ENCODE results near the gene MAP6. TPM values are rescaled to one million over a fixed set of nuclear protein-coding genes. Genes with fewer than 3 reads are reported as not detected.

The MAP6 gene
- 20.9 TPM for polyA plus RNA-seq (2013, experiment 1 of 4)
- 18.4 TPM for polyA plus RNA-seq (2013, experiment 2 of 4)
- polyA plus RNA-seq (2013, experiment 3 of 4) = 22.4 TPM
- 30.6 TPM for polyA plus RNA-seq (2013, experiment 4 of 4)

DNA sequence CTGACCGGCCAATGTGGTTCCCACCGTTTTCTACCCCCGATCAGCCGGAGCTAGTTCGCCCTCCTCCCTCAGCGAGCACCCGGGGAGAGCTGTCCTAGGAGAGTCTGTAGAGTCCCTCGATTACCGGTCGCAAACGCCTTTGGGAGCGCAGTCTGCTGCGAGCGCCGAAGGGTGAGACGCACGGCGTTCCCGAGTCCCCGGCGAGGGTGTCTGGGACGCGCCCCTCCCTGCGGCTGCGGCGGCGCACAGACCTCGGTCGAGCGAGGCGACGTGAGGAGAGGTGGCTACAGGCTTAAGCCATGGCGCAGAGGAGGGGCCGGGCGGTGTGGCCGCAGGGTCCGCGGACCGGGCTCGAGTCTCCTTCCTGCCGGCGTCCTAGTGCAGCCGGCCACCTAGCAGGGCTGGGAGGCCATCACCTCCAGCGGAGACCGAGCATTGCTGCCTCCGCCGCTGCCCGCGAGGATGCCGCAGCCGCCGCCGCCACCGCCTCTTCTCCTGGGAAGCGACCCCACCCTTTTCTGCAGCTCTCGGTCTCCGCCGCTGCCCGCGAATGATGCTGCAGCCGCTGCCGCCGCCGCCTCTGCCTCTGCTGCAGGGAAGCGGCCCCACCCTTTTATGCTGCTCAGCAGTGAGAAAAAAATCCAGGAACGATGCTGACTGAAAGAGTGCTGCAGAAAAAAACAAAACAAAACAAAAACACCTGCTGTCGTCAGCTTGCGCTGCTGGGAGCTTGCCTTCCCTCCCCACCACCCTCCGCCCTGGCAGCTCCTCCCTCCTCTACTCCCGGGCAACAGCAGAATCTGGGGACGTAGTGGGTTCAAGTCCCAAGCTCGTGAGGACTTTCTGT is at the start of gene MAP6:
Gene MAP6, minus strand, starts transcription at position 588 of the 847 bp plus-strand sequence. CDS start 669 bp downstream, outside the sequence.
- 2 to 3% methylated on average over 72 of the region's 72 CpGs for WGBS, 2 experiments
- Histone ChIP-seq H3K4me1 (ENCODE audit: control insufficient read depth, insufficient read depth, low read length) (peaks cover 24% of the 10 kb centered on the region), H3K27ac (ENCODE audit: insufficient read depth, low read depth, low read length, poor library complexity, severe bottlenecking) (no peak within 1 kb of the TSS), H3K9me3 (ENCODE audit: control insufficient read depth, low read length) (no peaks in the 10 kb centered on the region), H3K27me3 (ENCODE audit: control insufficient read depth, insufficient read depth, low read length, poor library complexity, severe bottlenecking) (peaks cover 73% of the 10 kb centered on the region), H3K36me3 (ENCODE audit: control insufficient read depth, insufficient read depth, low read length) (no peaks in the 10 kb centered on the region), H3K4me3 (ENCODE audit: insufficient read depth, low read depth, low read length) (peak within 1 kb of the TSS; percentile 56)

DNA sequence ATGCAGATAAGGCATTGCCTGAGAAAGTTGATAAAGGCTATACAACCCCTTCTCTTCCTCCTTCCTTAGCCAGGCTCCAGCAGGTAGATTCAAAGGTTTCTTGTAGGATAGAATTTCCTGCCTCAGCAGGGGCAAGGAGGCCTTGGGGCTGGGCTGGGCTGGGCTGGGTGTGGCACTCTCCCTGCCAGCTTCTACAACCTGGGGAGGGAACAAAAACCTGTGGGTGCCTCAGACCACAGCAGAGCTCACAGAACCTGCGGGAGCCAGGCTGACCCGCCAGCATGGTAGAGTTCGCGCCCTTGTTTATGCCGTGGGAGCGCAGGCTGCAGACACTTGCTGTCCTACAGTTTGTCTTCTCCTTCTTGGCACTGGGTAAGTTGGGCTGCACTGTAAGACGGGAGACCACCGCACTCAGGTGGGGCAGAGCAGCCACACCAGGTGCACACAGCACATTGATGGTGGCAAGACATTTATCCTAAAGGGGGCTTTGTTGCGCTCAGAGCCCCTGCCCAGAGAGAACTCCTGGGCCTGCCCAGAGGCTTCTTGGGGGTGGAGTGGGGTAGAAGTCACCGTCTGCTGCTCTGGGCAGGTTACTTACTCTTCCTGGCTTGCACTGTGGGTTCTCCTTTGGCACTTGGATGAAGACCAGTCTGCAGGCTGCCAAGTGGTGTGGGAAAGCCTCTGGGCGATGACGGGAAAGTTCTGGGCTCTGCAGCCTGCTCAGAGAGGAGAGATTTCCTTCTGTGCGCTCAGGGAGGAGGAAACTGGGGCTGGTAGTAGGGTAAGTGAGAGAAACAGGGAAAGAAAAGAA is 49.0 kb upstream of the MAP6 start, which contains the start of gene MOGAT2:
Gene MOGAT2, plus strand, starts transcription at position 231 of the 811 bp plus-strand sequence. Its CDS starts 51 bp downstream, at position 282.
- no peak within 1 kb of the TSS for H3K27ac ChIP-seq (ENCODE audit: insufficient read depth, low read depth, low read length, poor library complexity, severe bottlenecking)
- no peaks in the 10 kb centered on the region for H3K36me3 ChIP-seq (ENCODE audit: control insufficient read depth, insufficient read depth, low read length)
- peaks cover 2% of the 10 kb centered on the region for H3K27me3 ChIP-seq (ENCODE audit: control insufficient read depth, insufficient read depth, low read length, poor library complexity, severe bottlenecking)
- peaks cover 3% of the 10 kb centered on the region for H3K4me1 ChIP-seq (ENCODE audit: control insufficient read depth, insufficient read depth, low read length)
- WGBS, 2 experiments = 86 to 91% methylated on average over 13 of the region's 13 CpGs
- no peaks in the 10 kb centered on the region for H3K9me3 ChIP-seq (ENCODE audit: control insufficient read depth, low read length)
- no peak within 1 kb of the TSS for H3K4me3 ChIP-seq (ENCODE audit: insufficient read depth, low read depth, low read length)

DNA sequence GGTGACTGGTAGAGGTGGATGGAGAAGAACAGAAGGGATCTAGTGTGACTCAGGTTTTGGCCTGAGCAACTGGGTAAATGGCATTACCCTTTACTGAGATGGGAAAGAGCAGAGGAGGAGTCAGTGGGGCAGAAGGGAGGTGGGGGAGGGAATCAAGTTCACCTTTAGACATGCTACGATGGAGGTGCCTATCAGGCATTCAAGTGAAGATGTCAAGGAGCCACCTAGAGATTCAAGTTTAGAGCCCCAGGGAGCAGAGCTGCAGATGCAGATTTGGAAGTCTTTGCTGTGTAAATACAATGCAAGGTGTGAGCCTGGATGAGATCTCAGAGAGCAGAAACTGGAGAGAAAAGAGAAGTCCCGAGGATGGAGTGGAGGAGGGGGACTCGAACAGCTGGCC is 47.8 kb upstream of the MAP6 start:
- Histone ChIP-seq H3K36me3 (ENCODE audit: control insufficient read depth, insufficient read depth, low read length) (no peaks in the 10 kb centered on the region), H3K27me3 (ENCODE audit: control insufficient read depth, insufficient read depth, low read length, poor library complexity, severe bottlenecking) (peaks cover 5% of the 10 kb centered on the region), H3K4me1 (ENCODE audit: control insufficient read depth, insufficient read depth, low read length) (peaks cover under 1% of the 10 kb centered on the region), H3K27ac (ENCODE audit: insufficient read depth, low read depth, low read length, poor library complexity, severe bottlenecking) (no peak overlapping the region), H3K9me3 (ENCODE audit: control insufficient read depth, low read length) (no peaks in the 10 kb centered on the region), H3K4me3 (ENCODE audit: insufficient read depth, low read depth, low read length) (no peak overlapping the region)
- 61 to 63% methylated on average over 3 of the region's 3 CpGs for WGBS, 2 experiments

DNA sequence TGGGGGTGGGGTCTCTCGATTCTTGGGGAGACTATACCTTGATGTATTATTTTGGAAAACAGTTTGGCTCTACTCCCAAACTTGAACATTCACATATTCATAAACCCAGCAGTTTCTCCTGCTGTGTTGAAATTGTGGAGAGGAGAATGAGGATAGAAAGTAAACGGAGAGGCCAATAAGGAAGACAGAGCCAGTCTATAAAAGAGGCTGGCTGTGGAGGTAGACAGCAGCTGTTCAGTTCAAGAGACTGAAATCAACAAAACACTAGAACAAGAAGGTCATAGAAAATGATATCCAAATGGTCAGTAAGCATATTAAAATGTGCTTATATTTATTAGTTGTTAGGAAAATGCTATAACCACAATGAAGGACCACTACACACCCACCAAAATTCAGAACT is 46.9 kb upstream of the MAP6 start:
- Histone ChIP-seq H3K27ac (ENCODE audit: insufficient read depth, low read depth, low read length, poor library complexity, severe bottlenecking) (no peak overlapping the region), H3K36me3 (ENCODE audit: control insufficient read depth, insufficient read depth, low read length) (no peaks in the 10 kb centered on the region), H3K4me1 (ENCODE audit: control insufficient read depth, insufficient read depth, low read length) (no peaks in the 10 kb centered on the region), H3K9me3 (ENCODE audit: control insufficient read depth, low read length) (no peaks in the 10 kb centered on the region), H3K4me3 (ENCODE audit: insufficient read depth, low read depth, low read length) (no peak overlapping the region), H3K27me3 (ENCODE audit: control insufficient read depth, insufficient read depth, low read length, poor library complexity, severe bottlenecking) (peaks cover 5% of the 10 kb centered on the region)
- 82 to 89% methylated on average over 1 of the region's 2 CpGs for WGBS, 2 experiments

DNA sequence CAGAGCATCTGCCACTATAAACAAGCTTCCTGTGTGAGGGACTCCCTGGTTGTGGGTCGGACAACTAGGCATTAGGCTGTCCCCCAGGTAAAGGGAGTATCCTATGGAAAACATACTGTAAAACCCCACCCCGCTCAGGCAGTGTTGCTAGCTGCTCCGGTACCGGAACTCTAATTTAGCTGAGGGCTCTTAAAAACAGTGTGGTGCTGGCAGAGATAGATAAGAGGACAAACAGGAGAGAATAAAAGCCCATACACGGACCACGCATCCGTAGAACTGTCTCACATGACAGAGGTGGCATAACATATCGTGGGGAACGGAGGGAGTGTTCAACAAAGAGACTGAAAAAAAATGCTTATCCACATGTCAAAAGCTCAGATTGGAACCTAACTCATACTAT is 45.4 kb upstream of the MAP6 start:
- peaks cover 5% of the 10 kb centered on the region for H3K27me3 ChIP-seq (ENCODE audit: control insufficient read depth, insufficient read depth, low read length, poor library complexity, severe bottlenecking)
- H3K36me3 ChIP-seq (ENCODE audit: control insufficient read depth, insufficient read depth, low read length) = no peaks in the 10 kb centered on the region
- no peaks in the 10 kb centered on the region for H3K9me3 ChIP-seq (ENCODE audit: control insufficient read depth, low read length)
- no peak overlapping the region for H3K4me3 ChIP-seq (ENCODE audit: insufficient read depth, low read depth, low read length)
- no peak overlapping the region for H3K27ac ChIP-seq (ENCODE audit: insufficient read depth, low read depth, low read length, poor library complexity, severe bottlenecking)
- no peaks in the 10 kb centered on the region for H3K4me1 ChIP-seq (ENCODE audit: control insufficient read depth, insufficient read depth, low read length)
- 92 to 95% methylated on average over 9 of the region's 9 CpGs for WGBS, 2 experiments

DNA sequence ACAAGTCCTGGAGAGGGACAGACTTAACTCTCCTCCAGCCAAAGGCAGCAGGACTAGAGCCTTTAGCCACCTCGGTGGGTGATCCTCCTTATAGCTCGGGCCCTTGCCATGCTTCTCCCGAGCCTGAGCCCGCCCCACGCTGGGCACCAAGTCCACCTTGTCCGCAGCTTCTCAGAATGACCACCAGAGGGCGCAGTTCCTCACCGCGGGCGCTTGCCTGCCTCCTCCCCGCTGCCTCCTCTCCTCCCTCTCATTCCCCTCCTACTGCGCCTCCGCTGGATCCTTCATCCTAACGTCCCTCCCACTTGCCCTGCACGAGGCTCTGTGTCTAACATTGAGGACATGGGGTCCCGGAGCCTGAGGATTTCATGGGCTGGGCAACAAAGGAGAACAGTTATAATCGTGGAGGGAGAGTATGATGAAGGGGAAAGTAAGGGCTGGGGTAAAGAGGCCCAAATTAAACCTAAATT is 37.5 kb upstream of the MAP6 start:
- 11% methylated on average over 17 of the region's 17 CpGs for whole genome bisulfite sequencing, 2 experiments
- H3K9me3 ChIP-seq (ENCODE audit: control insufficient read depth, low read length) = no peaks in the 10 kb centered on the region
- no peaks in the 10 kb centered on the region for H3K27me3 ChIP-seq (ENCODE audit: control insufficient read depth, insufficient read depth, low read length, poor library complexity, severe bottlenecking)
- no peaks in the 10 kb centered on the region for H3K4me1 ChIP-seq (ENCODE audit: control insufficient read depth, insufficient read depth, low read length)
- no peaks in the 10 kb centered on the region for H3K36me3 ChIP-seq (ENCODE audit: control insufficient read depth, insufficient read depth, low read length)
- no peak overlapping the region for H3K27ac ChIP-seq (ENCODE audit: insufficient read depth, low read depth, low read length, poor library complexity, severe bottlenecking)
- H3K4me3 ChIP-seq (ENCODE audit: insufficient read depth, low read depth, low read length) = no peak overlapping the region

DNA sequence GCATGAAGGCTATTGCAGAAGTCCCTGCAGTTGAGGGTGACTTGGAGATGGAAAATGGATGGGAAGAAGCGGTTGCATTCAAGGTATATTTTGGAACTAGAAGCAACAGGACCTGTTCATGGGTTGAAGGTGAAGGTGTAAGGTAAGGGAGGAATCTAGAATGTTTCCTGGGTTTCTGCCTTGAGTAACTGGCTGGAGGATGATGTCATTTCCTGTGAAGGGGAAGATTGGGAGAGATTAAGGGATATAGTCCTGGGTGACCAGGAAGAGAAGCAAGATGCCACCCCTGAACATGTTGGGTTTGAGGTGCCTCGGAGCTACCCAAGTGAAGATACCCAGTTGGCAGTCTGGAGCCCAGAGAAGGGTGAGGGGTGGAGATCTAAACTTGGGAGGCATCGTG is 36.7 kb upstream of the MAP6 start:
- Histone ChIP-seq H3K27ac (ENCODE audit: insufficient read depth, low read depth, low read length, poor library complexity, severe bottlenecking) (no peak overlapping the region), H3K4me3 (ENCODE audit: insufficient read depth, low read depth, low read length) (no peak overlapping the region), H3K9me3 (ENCODE audit: control insufficient read depth, low read length) (no peaks in the 10 kb centered on the region), H3K36me3 (ENCODE audit: control insufficient read depth, insufficient read depth, low read length) (no peaks in the 10 kb centered on the region), H3K27me3 (ENCODE audit: control insufficient read depth, insufficient read depth, low read length, poor library complexity, severe bottlenecking) (no peaks in the 10 kb centered on the region), H3K4me1 (ENCODE audit: control insufficient read depth, insufficient read depth, low read length) (no peaks in the 10 kb centered on the region)
- WGBS, 2 experiments = 89 to 94% methylated on average over 3 of the region's 3 CpGs

DNA sequence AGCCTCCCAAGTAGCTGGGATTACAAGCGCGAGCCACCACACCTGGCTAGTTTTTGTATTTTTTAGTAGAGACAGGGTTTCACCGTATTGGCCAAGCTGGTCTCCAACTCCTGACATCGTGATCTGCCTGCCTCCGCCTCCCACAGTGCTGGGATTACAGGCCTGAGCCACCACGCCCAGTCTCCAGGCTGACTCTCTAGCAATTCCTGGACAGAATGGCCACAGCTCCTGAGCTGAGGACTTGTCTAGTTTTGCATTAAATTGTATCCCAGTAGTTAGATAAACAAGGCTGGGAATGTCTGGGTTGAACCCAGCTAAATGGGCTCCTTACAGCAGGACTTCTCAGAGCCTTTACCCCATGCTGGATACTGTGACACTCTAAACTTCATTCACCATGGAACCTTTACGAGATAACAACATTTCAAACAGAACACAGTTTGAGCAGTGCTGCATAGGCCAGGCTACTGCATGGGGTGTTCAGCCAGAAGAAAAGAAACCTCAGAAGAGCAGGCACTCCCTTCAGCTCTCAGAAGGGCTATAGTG is 34.9 kb upstream of the MAP6 start:
- Histone ChIP-seq H3K36me3 (ENCODE audit: control insufficient read depth, insufficient read depth, low read length) (no peaks in the 10 kb centered on the region), H3K27ac (ENCODE audit: insufficient read depth, low read depth, low read length, poor library complexity, severe bottlenecking) (no peak overlapping the region), H3K9me3 (ENCODE audit: control insufficient read depth, low read length) (no peaks in the 10 kb centered on the region), H3K27me3 (ENCODE audit: control insufficient read depth, insufficient read depth, low read length, poor library complexity, severe bottlenecking) (no peaks in the 10 kb centered on the region), H3K4me1 (ENCODE audit: control insufficient read depth, insufficient read depth, low read length) (no peaks in the 10 kb centered on the region), H3K4me3 (ENCODE audit: insufficient read depth, low read depth, low read length) (no peak overlapping the region)
- WGBS, 2 experiments = 77 to 81% methylated on average over 7 of the region's 7 CpGs

DNA sequence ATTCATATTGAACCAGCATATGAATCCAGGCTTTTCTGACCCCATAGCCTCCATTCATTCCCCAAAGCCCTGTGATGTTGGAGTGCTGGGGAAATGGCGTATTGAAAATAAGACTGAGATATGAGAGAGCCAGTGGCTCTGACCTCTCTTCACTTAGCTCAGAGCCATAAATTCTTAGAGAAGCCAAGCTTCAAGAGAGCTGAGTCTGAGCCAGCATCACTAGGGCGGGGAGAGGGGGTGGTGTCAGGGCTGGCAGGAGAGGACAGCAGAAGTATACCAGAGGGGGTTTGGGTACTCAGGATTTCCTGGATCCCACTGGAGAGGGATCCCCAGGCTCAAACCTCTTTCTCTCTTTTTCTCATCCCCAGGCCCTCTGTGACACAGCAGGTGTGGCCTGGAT is 32.1 kb upstream of the MAP6 start:
- Histone ChIP-seq H3K27ac (ENCODE audit: insufficient read depth, low read depth, low read length, poor library complexity, severe bottlenecking) (no peak overlapping the region), H3K4me3 (ENCODE audit: insufficient read depth, low read depth, low read length) (no peak overlapping the region), H3K36me3 (ENCODE audit: control insufficient read depth, insufficient read depth, low read length) (no peaks in the 10 kb centered on the region), H3K9me3 (ENCODE audit: control insufficient read depth, low read length) (no peaks in the 10 kb centered on the region), H3K4me1 (ENCODE audit: control insufficient read depth, insufficient read depth, low read length) (no peaks in the 10 kb centered on the region), H3K27me3 (ENCODE audit: control insufficient read depth, insufficient read depth, low read length, poor library complexity, severe bottlenecking) (no peaks in the 10 kb centered on the region)
- 88 to 92% methylated on average over 2 of the region's 2 CpGs for WGBS, 2 experiments
